ENCODE results near the gene BANF1. TPM values are rescaled to one million over a fixed set of nuclear protein-coding genes. Genes with fewer than 3 reads are reported as not detected.

BANF1 gene
- total and polyA plus RNA-seq, 2 donors (not counting 3 experiments of a cell fraction or from before 2014, with no cell fraction given) = 269 to 376 TPM

- no peak overlapping the region for H2AFZ ChIP-seq (ENCODE audit: low read depth, low read length)
- H3K36me3 ChIP-seq (ENCODE audit: control insufficient read depth in 2 of 2, extremely low read depth in 1 of 2, insufficient read depth in 2 of 2, low read length in 2 of 2) = no peaks in the 10 kb centered on the region
- H3K9ac ChIP-seq (replicated peaks; ENCODE audit: extremely low read depth, insufficient read depth, low read length) = no peak overlapping the region
- TF ChIP-seq MAX (IDR thresholded peaks at IDR 0.05; ENCODE audit: insufficient read depth, insufficient read length) (no peak), POLR2A (IDR thresholded peaks at IDR 0.05; ENCODE audit: low read depth, low read length) (no peak), POLR2AphosphoS5 (IDR thresholded peaks at IDR 0.05; ENCODE audit: insufficient read depth, low read depth, low read length) (no peak), FOS (IDR thresholded peaks at IDR 0.05; ENCODE audit: borderline replicate concordance, insufficient read depth, low read length) (no peak), MYC (IDR thresholded peaks at IDR 0.05; ENCODE audit: low read depth, low read length) (no peak), EZH2 (IDR thresholded peaks at IDR 0.05; ENCODE audit: borderline replicate concordance, low read depth, low read length, severe bottlenecking) (no peak), JUN (IDR thresholded peaks at IDR 0.05; ENCODE audit: borderline replicate concordance, insufficient read depth, insufficient read length, low read depth) (no peak), GATA2 (IDR thresholded peaks at IDR 0.05; ENCODE audit: insufficient read depth, insufficient read length, low read depth, low read length) (no peak), CTCF (IDR thresholded peaks at IDR 0.05; ENCODE audit: extremely low read depth in 1 of 2, insufficient read depth in 1 of 2, low read depth in 1 of 2, low read length in 2 of 2) (no peak)
- DNase-seq (ENCODE audit: low read depth, low spot score) (no peak), FAIRE-seq (no peak)
- no peak overlapping the region for H3K27ac ChIP-seq (ENCODE audit: insufficient read depth, low read depth, low read length)
- H4K20me1 ChIP-seq (replicated peaks; ENCODE audit: control insufficient read depth, extremely low read depth, insufficient read depth, low read length) = no peaks in the 10 kb centered on the region
- no peaks in the 10 kb centered on the region for H3K4me1 ChIP-seq (ENCODE audit: control insufficient read depth, extremely low read depth, insufficient read depth, low read length)
- no peak overlapping the region for H3K4me2 ChIP-seq (ENCODE audit: insufficient read depth, low read length)
- BruUV-seq (replicated peaks) = no TSS peak
- intact Hi-C loops (cut with micrococcal nuclease) (no loop called here), dilution Hi-C loops (cut with MboI; ENCODE audit: extremely low pct_ligation_motif_present, low sequenced_read_pairs) (no loop called here)
- no peaks in the 10 kb centered on the region for H3K79me2 ChIP-seq (ENCODE audit: control insufficient read depth, insufficient read depth, low read length)
- H3K27me3 ChIP-seq (ENCODE audit: control insufficient read depth in 2 of 2, insufficient read depth in 2 of 2, low read length in 2 of 2) = peaks cover 0 to 3% of the 10 kb centered on the region in 2 experiments
- ChIA-PET POLR2A (no interaction called here), CTCF (interaction anchor here (1.8 kb wide), 1 partner anchor 66 kb away, joined by 4 read pairs; the partner anchor contains the start of gene FIBP)
- no peak overlapping the region for H3K4me3 ChIP-seq (replicated peaks in 1 of 3; ENCODE audit: insufficient read depth in 1 of 3, low read depth in 1 of 3, low read length in 3 of 3)
- H3K9me3 ChIP-seq (replicated peaks; ENCODE audit: control insufficient read depth, insufficient read depth, low read length) = no peaks in the 10 kb centered on the region
- no peaks in the 10 kb centered on the region for H3K9me1 ChIP-seq (replicated peaks; ENCODE audit: control insufficient read depth, extremely low read depth, insufficient read depth, low read length)
Measured at GRCh38 chr11:65954771-65955170, 47.5 kb upstream of the BANF1 start.

Data from endothelial cell of umbilical vein (primary cell).